ENCODE data around the gene ABO.
"Not testable (repeated sequence)": the region's sequence is repeated elsewhere in the genome, so short reads cannot be mapped to it uniquely, and the experiment has no call there.

Gene ABO

DNA sequence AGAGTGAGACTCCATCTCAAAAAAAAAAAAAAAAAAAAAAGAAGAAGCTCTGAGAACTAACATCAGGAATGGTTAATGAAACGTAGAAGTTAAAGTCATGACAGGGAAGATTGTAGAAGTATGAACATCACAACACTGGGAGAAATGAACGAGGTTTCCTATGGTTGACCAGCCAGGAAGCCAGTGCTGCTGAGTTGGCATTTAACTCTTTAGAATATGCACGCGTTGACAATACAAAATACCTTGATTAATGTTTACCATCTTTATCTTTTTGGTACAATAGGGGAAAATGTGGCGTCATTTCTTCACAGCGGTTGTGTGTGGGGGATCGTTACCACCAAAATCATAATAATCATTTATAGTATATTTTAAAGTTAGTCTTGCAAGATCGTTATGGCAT lies 32.0 kb downstream of the ABO start:
- TF ChIP-seq, protein P1, sequence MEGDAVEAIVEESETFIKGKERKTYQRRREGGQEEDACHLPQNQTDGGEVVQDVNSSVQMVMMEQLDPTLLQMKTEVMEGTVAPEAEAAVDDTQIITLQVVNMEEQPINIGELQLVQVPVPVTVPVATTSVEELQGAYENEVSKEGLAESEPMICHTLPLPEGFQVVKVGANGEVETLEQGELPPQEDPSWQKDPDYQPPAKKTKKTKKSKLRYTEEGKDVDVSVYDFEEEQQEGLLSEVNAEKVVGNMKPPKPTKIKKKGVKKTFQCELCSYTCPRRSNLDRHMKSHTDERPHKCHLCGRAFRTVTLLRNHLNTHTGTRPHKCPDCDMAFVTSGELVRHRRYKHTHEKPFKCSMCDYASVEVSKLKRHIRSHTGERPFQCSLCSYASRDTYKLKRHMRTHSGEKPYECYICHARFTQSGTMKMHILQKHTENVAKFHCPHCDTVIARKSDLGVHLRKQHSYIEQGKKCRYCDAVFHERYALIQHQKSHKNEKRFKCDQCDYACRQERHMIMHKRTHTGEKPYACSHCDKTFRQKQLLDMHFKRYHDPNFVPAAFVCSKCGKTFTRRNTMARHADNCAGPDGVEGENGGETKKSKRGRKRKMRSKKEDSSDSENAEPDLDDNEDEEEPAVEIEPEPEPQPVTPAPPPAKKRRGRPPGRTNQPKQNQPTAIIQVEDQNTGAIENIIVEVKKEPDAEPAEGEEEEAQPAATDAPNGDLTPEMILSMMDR (IDR thresholded peaks at IDR 0.05; ENCODE audit: low read depth, low read length, missing control alignments) = no peak
- in situ Hi-C loops (cut with HindIII; ENCODE audit: low sequenced_read_pairs) = no loop called here
- no peak for DNase-seq (ENCODE audit: low read depth)
- H3K4me3 ChIP-seq (ENCODE audit: low read depth, low read length) = no peak overlapping the region

DNA sequence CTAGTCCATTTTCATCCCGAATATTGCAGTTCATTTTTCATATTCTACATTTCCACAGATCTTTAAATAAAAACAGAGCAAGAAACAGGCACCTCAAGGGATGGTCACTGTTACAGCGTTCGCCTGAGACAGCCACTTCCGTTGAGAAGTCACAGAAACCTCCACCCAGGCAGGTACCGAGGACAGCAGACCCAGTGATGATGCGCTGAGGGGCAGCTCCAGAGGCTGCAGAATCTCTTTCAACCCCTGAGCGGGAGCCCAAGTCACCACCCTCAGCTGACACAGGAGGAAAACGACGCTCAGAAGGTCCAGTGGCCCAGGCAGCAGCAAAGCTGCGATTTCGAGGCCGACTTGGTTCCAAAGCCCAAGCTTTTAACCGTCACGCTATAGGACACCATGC lies 32.8 kb downstream of the ABO start:
- DNase-seq (ENCODE audit: low read depth) = no peak
- no peak overlapping the region for H3K4me3 ChIP-seq (ENCODE audit: low read depth, low read length)
- in situ Hi-C loops (cut with HindIII; ENCODE audit: low sequenced_read_pairs) = no loop called here
- TF ChIP-seq, protein P1 (IDR thresholded peaks at IDR 0.05; ENCODE audit: low read depth, low read length, missing control alignments) = no peak

DNA sequence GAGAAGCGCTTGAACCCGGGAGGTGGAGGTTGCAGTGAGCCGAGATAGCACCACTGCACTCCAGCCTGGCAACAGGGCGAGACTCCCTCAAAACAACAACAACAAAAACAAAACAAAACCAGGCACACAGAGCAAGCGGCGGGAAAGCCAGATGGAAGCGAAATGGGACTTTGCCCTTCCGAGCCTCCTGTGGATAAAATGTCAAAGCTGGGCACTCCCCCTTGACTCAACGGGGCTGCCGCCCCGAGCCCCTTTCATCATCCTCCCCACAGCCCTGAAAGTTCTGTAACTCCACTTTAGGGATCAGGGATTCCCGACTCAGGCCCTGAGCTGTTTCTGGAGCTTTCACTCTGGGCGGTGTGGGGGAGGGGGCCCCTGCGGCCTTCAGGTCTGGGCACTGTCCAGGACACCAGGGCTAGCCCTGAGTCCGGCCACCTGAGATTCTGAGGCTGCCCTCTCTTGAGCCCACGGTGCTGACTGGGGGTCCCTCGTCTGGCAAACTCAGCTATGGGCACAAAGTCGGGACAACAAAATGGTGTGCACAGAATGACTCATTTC lies 35.4 kb downstream of the ABO start:
- TF ChIP-seq, protein P1 (IDR thresholded peaks at IDR 0.05; ENCODE audit: low read depth, low read length, missing control alignments) = no peak
- H3K4me3 ChIP-seq (ENCODE audit: low read depth, low read length) = no peak overlapping the region
- in situ Hi-C loops (cut with HindIII; ENCODE audit: low sequenced_read_pairs) = no loop called here
- DNase-seq (ENCODE audit: low read depth) = no peak

DNA sequence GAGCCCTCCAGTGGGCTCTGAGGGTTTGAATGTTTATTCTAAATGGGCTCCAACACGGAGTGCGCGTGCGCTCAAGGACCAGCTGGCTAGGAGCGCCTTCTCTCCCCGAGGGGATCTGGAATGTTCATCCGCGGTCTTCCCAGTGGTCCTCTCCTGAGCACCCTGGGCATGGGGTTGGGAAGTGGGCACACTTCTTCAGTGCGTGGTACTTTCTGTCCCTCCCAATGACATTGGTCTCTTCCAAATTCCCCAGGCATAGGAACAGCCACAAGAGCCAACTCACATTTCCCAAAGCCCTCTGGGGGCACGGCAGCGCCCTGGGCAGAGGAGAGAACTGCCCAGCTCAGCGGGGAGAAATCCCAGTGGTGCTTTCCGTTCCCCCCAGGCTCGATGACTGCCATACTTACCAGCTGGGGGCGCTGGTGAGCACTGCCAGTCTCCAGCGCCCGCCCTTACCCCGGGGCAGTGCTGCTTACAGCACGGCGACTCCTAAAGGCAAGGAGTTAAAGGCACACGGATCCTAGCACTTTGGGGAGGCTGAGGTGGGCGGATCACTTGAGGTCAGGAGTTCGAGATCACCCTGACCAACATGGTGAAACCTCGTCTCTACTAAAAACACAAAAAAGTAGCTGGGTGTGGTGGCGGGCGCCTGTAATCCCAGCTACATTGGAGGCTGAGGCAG lies 36.0 kb downstream of the ABO start:
- TF ChIP-seq, protein P1 (IDR thresholded peaks at IDR 0.05; ENCODE audit: low read depth, low read length, missing control alignments) = peak; percentile 47
- no peak for DNase-seq (ENCODE audit: low read depth)
- no peak overlapping the region for H3K4me3 ChIP-seq (ENCODE audit: low read depth, low read length)
- in situ Hi-C loops (cut with HindIII; ENCODE audit: low sequenced_read_pairs) = no loop called here

DNA sequence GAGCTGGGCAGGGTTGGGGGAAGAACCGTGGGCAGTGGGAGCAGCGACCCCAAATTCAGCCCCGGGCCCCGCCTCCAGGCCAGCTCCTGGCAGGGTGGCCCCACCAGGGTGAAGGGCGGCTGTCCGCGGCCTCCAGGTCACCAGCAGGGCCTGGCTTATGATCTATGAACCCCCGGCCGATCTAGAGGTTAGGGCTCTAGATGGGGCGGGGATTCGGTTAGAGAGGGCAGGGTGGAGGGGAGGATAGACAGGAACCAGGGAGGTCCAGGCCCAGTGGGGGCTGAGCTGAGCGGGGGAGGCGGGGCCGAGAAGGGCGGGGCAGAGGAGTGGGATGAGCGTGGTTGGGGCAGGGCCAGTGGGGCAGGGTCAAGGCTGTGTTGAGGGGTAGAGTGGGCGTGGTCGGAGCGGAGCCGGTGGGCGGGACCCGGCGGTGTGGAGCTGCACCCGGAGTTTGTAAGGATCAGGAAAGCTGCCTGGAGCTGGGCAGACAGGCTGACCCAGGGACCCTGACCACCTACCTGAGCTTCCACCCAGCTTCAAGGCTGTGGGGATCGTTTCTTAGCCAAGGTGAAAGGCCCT lies 36.6 kb downstream of the ABO start:
- no peak overlapping the region for H3K4me3 ChIP-seq (ENCODE audit: low read depth, low read length)
- in situ Hi-C loops (cut with HindIII; ENCODE audit: low sequenced_read_pairs) = no loop called here
- no peak for DNase-seq (ENCODE audit: low read depth)
- TF ChIP-seq, protein P1 (IDR thresholded peaks at IDR 0.05; ENCODE audit: low read depth, low read length, missing control alignments) = no peak

DNA sequence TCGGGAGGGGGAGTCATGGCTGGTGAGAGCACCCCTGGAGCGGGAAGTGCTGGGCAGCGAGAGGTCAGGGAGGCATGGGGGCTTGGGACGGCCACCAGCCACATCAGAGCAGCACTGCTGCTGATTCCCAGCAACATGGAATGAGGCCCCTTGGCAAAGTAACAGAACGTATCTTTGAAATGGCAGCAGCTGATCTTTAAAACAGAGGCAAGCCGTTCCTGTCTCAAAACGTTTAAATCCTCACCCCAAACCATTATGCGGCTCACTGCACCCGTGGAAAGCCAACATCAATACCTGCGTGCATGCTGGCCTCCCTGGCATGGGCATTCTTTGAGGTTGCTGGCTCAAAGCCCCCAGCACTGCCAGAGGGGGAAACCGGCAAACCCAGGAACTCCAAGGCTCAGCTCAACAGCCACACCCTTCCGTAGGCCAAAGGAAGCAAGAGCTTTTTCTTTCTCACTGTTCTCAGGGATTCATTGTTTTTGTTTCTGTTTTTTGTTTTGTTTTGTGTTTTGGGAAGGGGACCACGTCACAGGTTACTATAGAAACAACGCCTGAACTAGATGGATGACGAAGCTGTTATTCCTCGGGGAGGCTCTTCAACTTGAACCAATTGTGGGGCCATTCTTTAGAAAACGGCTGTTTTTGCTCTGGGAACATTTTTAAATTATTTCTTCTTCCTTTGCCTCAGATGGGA lies 37.8 kb downstream of the ABO start:
- no peak overlapping the region for H3K4me3 ChIP-seq (ENCODE audit: low read depth, low read length)
- DNase-seq (ENCODE audit: low read depth) = no peak
- in situ Hi-C loops (cut with HindIII; ENCODE audit: low sequenced_read_pairs) = no loop called here
- TF ChIP-seq, protein P1 (IDR thresholded peaks at IDR 0.05; ENCODE audit: low read depth, low read length, missing control alignments) = no peak

DNA sequence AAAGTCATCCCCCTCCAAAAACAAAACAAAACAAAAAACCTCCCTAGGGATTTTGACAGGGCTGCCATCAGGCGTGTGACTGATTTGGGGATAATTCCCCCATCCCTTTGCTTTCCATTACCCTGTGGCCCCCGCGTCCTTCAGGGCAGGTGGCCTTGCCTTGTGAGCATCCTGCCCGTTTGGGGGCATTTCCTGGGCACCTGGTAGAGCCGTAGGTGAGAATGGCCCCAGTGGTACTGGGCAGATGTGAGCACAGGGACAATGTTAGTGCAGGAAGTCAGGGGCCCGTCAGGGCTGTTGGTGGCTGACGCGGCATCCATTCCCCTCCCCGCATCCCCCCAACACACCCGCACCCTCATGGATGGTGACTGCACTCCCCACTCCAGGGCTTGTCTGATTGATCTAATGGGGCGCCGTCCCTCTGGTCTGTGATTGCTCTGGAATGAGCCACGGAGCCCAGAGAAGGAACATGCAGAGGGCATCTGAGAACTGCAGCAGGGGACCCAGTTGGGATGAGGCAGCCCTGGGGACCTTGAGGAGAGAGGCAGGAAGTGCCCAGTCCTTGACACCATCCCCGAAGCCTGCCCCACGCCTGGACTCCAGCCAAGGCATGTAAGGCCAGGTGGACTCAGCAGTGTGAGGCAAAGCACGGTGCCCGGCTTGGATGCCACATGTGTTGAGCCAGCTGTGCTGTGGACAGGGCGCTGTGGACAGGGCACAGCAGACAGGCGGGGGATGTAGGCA lies 38.5 kb downstream of the ABO start:
- H3K4me3 ChIP-seq (ENCODE audit: low read depth, low read length); DNase-seq (ENCODE audit: low read depth); in situ Hi-C loops (cut with HindIII; ENCODE audit: low sequenced_read_pairs): not testable (repeated sequence)

All from astrocyte of the cerebellum (primary cell).